B cell (primary cell): ENCODE measurements around the gene USE1. TPM values are rescaled to one million over a fixed set of nuclear protein-coding genes. Genes with fewer than 3 reads are reported as not detected.
A peak's percentile ranks its signal among the peaks of the same experiment; 100 is the strongest.

ENCODE experiments used
- ATAC-seq: fragments of 200-7000 bp; cut with Tn5 transposase; one replicate; pipeline ENCODE4 v1.10.0; 2021; ENCODE audit warnings: low read depth, mild to moderate bottlenecking, moderate number of reproducible peaks, moderate library complexity
- CTCF ChIA-PET: fragments of 350-600 bp; sonication (Branson Sonifier 250); formaldehyde crosslinking; loops from one replicate; lab custom pipeline; 2021; ENCODE audit warnings: antibody characterized with exemption, inconsistent platforms; lab: Charles Lee
- POLR2A ChIA-PET: fragments of 350-600 bp; sonication (Branson Sonifier 250); formaldehyde crosslinking; loops from one replicate; lab custom pipeline; 2021; ENCODE audit warnings: antibody characterized with exemption; lab: Charles Lee
- DNase-seq: peaks from one replicate; pipeline ENCODE4 v3.0.0; 2013
- H2AFZ ChIP-seq: 2 replicates; pipeline ENCODE4 v1.6.1; 2012; ENCODE audit warnings: mild to moderate bottlenecking, low read depth, low read length; ENCODE audit not compliant: insufficient read depth, poor library complexity, severe bottlenecking
- H3K27ac ChIP-seq, 2 donors: 1 replicate in 1 of 2; 2 replicates in 1 of 2; pipeline ENCODE4 v1.5.1; 2012 to 2013; ENCODE audit warnings: low read length in 2 of 2, mild to moderate bottlenecking in 2 of 2, moderate library complexity in 1 of 2
- H3K27me3 ChIP-seq, 4 experiments: fragments of 200-600 bp in 1 of 4; sonication (generic) in 1 of 4; replicated peaks in 1 of 4; 1 replicate in 2 of 4; 2 replicates in 2 of 4; pipeline versions ENCODE4 v1.6.1 to v1.7.0; 2013 to 2016; ENCODE audit warnings: low read length in 3 of 4, mild to moderate bottlenecking in 2 of 4, mixed read lengths in 1 of 4, moderate library complexity in 1 of 4; ENCODE audit not compliant: insufficient read depth in 4 of 4, control insufficient read depth in 3 of 4; ENCODE audit errors: control extremely low read depth in 1 of 4
- H3K36me3 ChIP-seq, 2 experiments: replicated peaks in 1 of 2; 1 replicate in 1 of 2; 2 replicates in 1 of 2; pipeline versions ENCODE4 v1.6.1 to v1.7.1; 2013; ENCODE audit warnings: low read length in 1 of 2; ENCODE audit not compliant: insufficient read depth in 2 of 2, control insufficient read depth in 1 of 2; ENCODE audit errors: control extremely low read depth in 1 of 2, extremely low read depth in 1 of 2
- H3K4me1 ChIP-seq, 2 donors: fragments of 200-600 bp in 1 of 2; sonication (generic) in 1 of 2; 1 replicate in 1 of 2; 2 replicates in 1 of 2; pipeline versions ENCODE4 v1.5.1 to v1.6.1; 2013 to 2017; ENCODE audit warnings: low read length in 2 of 2; ENCODE audit not compliant: control insufficient read depth in 2 of 2, insufficient read depth in 2 of 2
- H3K4me2 ChIP-seq: replicated peaks from 2 replicates; pipeline ENCODE3; 2012; ENCODE audit warnings: mild to moderate bottlenecking, low read depth, low read length; ENCODE audit not compliant: poor library complexity, severe bottlenecking
- H3K4me3 ChIP-seq, 5 experiments: fragments of 200-600 bp in 1 of 5; sonication (generic) in 1 of 5; 1 replicate in 3 of 5; 2 replicates in 2 of 5; pipeline versions ENCODE4 v1.5.1 to v1.7.0; 2011 to 2016; ENCODE audit warnings: low read length in 4 of 5, mild to moderate bottlenecking in 4 of 5, low read depth in 2 of 5, control low read depth in 1 of 5, moderate library complexity in 1 of 5; ENCODE audit not compliant: insufficient read depth in 1 of 5; ENCODE audit errors: control extremely low read depth in 1 of 5, extremely low read depth in 1 of 5
- H3K79me2 ChIP-seq: fragments of 200-600 bp; sonication (generic); one replicate; pipeline ENCODE4 v1.6.0; 2016; ENCODE audit warnings: low read length; ENCODE audit not compliant: control insufficient read depth, insufficient read depth
- H3K9ac ChIP-seq: fragments of 200-600 bp; sonication (generic); 2 replicates; pipeline ENCODE4 v1.6.1; 2017; ENCODE audit warnings: mild to moderate bottlenecking, low read length, moderate library complexity
- H3K9me3 ChIP-seq, 3 donors: one replicate each; pipeline versions ENCODE4 v1.6.1 to v1.7.1; 2013; ENCODE audit warnings: low read length in 2 of 3; ENCODE audit not compliant: control insufficient read depth in 2 of 3, insufficient read depth in 1 of 3; ENCODE audit errors: control extremely low read depth in 1 of 3
- H4K20me1 ChIP-seq: 2 replicates; pipeline ENCODE4 v1.6.0; 2012; ENCODE audit warnings: mild to moderate bottlenecking, low read length; ENCODE audit not compliant: insufficient read depth, control insufficient read depth, poor library complexity, severe bottlenecking
- H3K27ac Mint-ChIP-seq: one replicate; pipeline ENCODE4 v1.8.0; 2021; ENCODE audit warnings: mixed read lengths
- H3K27me3 Mint-ChIP-seq: one replicate; pipeline ENCODE4 v1.8.0; 2021; ENCODE audit warnings: mixed read lengths
- H3K4me1 Mint-ChIP-seq: one replicate; pipeline ENCODE4 v1.8.0; 2021; ENCODE audit warnings: mixed read lengths
- H3K4me3 Mint-ChIP-seq: one replicate; pipeline ENCODE4 v1.8.0; 2021; ENCODE audit warnings: mixed read lengths
- H3K9me3 Mint-ChIP-seq: one replicate; pipeline ENCODE4 v1.8.0; 2022; ENCODE audit warnings: mixed read lengths; ENCODE audit not compliant: insufficient read depth
- EZH2 ChIP-seq: IDR thresholded peaks from 2 replicates; pipeline ENCODE4 v1.6.1; 2012; ENCODE audit warnings: borderline replicate concordance, low read depth, mild to moderate bottlenecking, moderate library complexity, low read length; ENCODE audit not compliant: insufficient read depth, poor library complexity, severe bottlenecking
- WGBS: methylation state at CpG from one replicate; pipeline ENCODE4 v1.1.5; 2013; ENCODE audit warnings: missing lambda C conversion rate; ENCODE audit not compliant: insufficient coverage; 5-methylcytosine and 5-hydroxymethylcytosine counted together
- intact Hi-C: fragments of 100-400 bp; cut with micrococcal nuclease; formaldehyde crosslinking; loops from one replicate; pipeline ENCODE4 v1.10.0; 2022
- polyA plus RNA-seq: library from polyadenylated mRNA; depleted of rRNA; stranded (reverse); fragments of >200 nt; gene quantifications from 2 replicates; pipeline ENCODE4 v1.2.3, GENCODE V29; 2012
- total RNA-seq, 2 donors: library from RNA; stranded (reverse); fragments of 120-200 nt in 1 of 2; gene quantifications; 1 replicate in 1 of 2; 2 replicates in 1 of 2; pipeline versions ENCODE4 v1.2.3 to v1.2.4, GENCODE V29; 2013 to 2022
- TF ChIP-seq, protein P1 (sequence below): fragments of 200-600 bp; IDR thresholded peaks from one replicate; pipeline ENCODE4 v1.8.0; 2022; ENCODE audit warnings: antibody characterized with exemption, mild to moderate bottlenecking

Gene USE1
- total and polyA plus RNA-seq, 2 donors (not counting 1 experiment from before 2014, with no cell fraction given): 48.3 to 49.5 TPM

- Mint-ChIP-seq H3K4me3 (peak overlapping the region; percentile 85), H3K27ac (peak overlapping the region; percentile 88), H3K4me1 (peaks cover 30% of the 10 kb centered on the region), H3K27me3 (no peaks in the 10 kb centered on the region), H3K9me3 (no peaks in the 10 kb centered on the region)
- DNase-seq (no peak), ATAC-seq (peak; percentile 36)
- TF ChIP-seq, protein P1, sequence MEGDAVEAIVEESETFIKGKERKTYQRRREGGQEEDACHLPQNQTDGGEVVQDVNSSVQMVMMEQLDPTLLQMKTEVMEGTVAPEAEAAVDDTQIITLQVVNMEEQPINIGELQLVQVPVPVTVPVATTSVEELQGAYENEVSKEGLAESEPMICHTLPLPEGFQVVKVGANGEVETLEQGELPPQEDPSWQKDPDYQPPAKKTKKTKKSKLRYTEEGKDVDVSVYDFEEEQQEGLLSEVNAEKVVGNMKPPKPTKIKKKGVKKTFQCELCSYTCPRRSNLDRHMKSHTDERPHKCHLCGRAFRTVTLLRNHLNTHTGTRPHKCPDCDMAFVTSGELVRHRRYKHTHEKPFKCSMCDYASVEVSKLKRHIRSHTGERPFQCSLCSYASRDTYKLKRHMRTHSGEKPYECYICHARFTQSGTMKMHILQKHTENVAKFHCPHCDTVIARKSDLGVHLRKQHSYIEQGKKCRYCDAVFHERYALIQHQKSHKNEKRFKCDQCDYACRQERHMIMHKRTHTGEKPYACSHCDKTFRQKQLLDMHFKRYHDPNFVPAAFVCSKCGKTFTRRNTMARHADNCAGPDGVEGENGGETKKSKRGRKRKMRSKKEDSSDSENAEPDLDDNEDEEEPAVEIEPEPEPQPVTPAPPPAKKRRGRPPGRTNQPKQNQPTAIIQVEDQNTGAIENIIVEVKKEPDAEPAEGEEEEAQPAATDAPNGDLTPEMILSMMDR: no peak
- TF ChIP-seq EZH2: no peak
- intact Hi-C loops: loop anchor here (5.0 kb wide), 1 partner anchor 46 kb away; no protein-coding TSS in a partner anchor
- POLR2A ChIA-PET: interaction anchor here (0.6 to 2.0 kb wide), 13 partner anchors 13 to 109 kb away, joined by 3 to 10 read pairs (median 4); partner anchors contain the start of genes ANKLE1, MYO9B, OCEL1 and USE1
- Histone ChIP-seq H3K27ac (peak overlapping the region; percentile 66 to 76), H3K9ac (peak overlapping the region; percentile 51), H3K36me3 (peaks cover 5 to 40% of the 10 kb centered on the region in 2 experiments), H3K4me3 (peak overlapping the region in 4 of 5 experiments; percentile 6 to 53 (median 33)), H3K9me3 (no peaks in the 10 kb centered on the region), H3K4me1 (peaks cover 19 to 25% of the 10 kb centered on the region in 2 donors), H3K79me2 (peaks cover 18% of the 10 kb centered on the region), H3K4me2 (peak overlapping the region; percentile 79), H4K20me1 (no peaks in the 10 kb centered on the region), H2AFZ (peak overlapping the region; percentile 62), H3K27me3 (no peaks in the 10 kb centered on the region)
- WGBS: 26% methylated on average over 12 of the region's 14 CpGs
- CTCF ChIA-PET: interaction anchor here (0.6 to 2.4 kb wide), 17 partner anchors 8 to 998 kb away, joined by 3 to 24 read pairs (median 4); partner anchors contain the start of genes FAM32A, HAUS8, MYO9B and OCEL1
Observed at GRCh38 chr19:17183271-17183761, 31.8 kb upstream of the USE1 start.

GRCh38 chr19:17183858-17184321 is 31.3 kb upstream of the USE1 start:
- intact Hi-C loops: loop anchor here (1.0 to 5.0 kb wide), 4 partner anchors 47 to 117 kb away; partner anchors contain the start of genes BABAM1, HAUS8 and MYO9B
- peak overlapping the region; percentile 88 for H3K27ac Mint-ChIP-seq

More at GRCh38 chr19:17183858-17184321, 31.3 kb upstream of the USE1 start:
- Histone ChIP-seq H3K9me3 (no peaks in the 10 kb centered on the region), H3K4me3 (peak overlapping the region in 4 of 5 experiments; percentile 17 to 53 (median 33)), H3K36me3 (peaks cover 5 to 46% of the 10 kb centered on the region in 2 experiments), H3K4me2 (peak overlapping the region; percentile 79), H3K9ac (peak overlapping the region; percentile 51), H3K27me3 (no peaks in the 10 kb centered on the region), H2AFZ (peak overlapping the region; percentile 62), H3K79me2 (peaks cover 18% of the 10 kb centered on the region), H3K4me1 (peaks cover 19 to 25% of the 10 kb centered on the region in 2 donors), H4K20me1 (no peaks in the 10 kb centered on the region), H3K27ac (peak overlapping the region; percentile 66 to 76)
- ATAC-seq: peak; percentile 83
- DNase-seq: peak; percentile 79
- POLR2A ChIA-PET: interaction anchor here (0.6 to 2.0 kb wide), 15 partner anchors 13 to 110 kb away, joined by 3 to 10 read pairs (median 4); partner anchors contain the start of genes ANKLE1, MYO9B, OCEL1 and USE1
- CTCF ChIA-PET: interaction anchor here (0.6 to 2.4 kb wide), 23 partner anchors 8 to 998 kb away, joined by 3 to 24 read pairs (median 4); partner anchors contain the start of genes FAM32A, HAUS8, MYO9B and OCEL1
- Mint-ChIP-seq H3K9me3 (no peaks in the 10 kb centered on the region), H3K4me1 (peaks cover 30% of the 10 kb centered on the region), H3K4me3 (peak overlapping the region; percentile 85), H3K27me3 (no peaks in the 10 kb centered on the region)
- no peak for TF ChIP-seq EZH2
- TF ChIP-seq, protein P1: no peak
- 11% methylated on average over 2 of the region's 11 CpGs for WGBS
